ENCODE measurements around the gene TMEM63A.

The TMEM63A gene

DNA sequence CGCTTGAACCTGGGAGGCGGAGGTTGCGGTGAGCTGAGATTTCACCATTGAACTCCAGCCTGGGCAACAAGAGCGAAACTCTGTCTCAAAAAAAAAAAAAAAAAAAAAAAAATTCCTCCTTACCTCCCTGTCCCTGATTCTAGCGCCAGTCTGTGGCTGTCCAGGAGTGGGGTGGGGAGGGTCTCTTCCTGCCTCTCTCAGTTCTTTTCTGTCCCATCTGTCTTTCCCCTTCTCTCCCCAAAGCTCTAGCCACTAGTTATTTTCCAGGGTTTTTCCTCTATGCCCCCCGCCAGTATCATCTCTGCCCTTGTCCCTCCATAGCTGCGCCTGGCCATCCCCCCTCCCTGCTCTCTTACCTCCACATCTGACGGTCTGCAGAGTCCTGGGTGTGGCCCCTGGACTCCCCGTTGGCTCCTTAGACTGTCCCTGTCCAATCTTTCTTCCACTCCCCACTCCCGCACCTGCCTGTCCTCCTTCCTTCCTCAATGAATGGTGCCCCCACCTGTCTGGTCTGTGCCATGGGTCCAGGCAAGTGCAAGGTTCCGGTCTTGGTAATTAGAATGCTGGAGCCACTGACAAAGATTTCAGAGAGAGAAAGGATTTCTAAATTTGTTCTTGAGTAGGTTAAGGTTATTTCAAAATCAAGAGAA is 1.6 kb upstream of the TMEM63A start:
- DNase-seq, result no peak

GRCh38 chr1:225882694-225883615 is 775 bp upstream of the TMEM63A start:
- no peak for DNase-seq

GRCh38 chr1:225881081-225881958 is 860 bp downstream of the TMEM63A start:
- DNase-seq, result no peak

GRCh38 chr1:225880636-225881035 is 1.5 kb downstream of the TMEM63A start:
- DNase-seq, result no peak

- no peak for DNase-seq
These were observed 2.0 kb downstream of the TMEM63A start for GRCh38 chr1:225880222-225880588.

DNA sequence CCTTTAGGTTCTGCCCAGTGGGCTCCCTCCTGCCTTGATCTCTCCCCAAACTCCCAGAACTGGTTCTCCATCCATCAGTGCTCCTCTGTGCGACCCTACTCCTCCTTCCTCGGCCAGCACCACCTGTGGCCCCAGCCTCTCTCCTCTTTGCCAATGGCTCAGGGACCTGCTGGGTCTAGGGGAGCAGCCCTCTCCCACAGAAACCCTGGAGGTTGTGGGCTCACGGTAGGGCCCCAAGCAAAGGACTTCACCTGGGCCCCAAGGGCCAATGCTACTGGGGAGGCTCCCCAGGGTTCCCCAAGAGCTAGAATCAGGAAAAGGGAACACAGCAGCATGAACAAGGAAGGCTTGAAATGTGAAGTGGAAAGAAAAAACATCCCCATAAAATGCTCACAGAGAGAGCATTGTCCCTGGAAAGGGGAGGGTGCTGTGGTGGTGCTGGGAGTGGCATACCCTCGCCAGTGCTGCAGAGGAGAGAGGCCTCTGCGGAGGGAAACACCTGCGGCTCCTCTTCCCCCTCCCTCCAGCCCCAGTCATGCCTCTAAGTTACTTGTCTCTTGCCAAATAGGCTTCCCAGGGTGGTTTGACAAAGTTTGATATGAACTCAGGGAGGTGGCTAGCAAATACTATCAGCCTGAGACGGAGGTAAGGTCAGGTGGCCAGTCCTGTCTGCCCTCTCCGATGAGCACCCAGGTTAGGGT is 2.5 kb downstream of the TMEM63A start:
- no peak for DNase-seq

DNA sequence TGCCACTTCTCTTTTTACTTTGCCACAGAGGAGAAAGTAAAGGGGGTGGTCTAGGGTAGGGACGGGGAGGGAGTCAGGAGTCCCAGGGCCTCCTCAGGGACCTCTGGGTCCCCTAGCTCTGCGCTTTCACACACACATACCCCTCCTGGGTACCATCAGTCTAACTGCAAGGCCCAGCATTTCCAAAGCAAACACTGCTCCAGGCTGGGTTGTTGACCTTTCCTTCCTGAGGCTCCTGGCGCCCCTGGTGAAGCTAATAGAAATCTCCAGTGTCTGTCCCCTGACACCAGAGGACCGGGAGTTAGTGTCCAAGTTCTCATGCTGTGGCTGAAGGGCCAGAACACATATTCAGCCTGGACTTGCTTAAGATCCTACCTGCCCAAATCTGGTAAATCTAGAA is 3.9 kb downstream of the TMEM63A start:
- DNase-seq, result no peak

DNA sequence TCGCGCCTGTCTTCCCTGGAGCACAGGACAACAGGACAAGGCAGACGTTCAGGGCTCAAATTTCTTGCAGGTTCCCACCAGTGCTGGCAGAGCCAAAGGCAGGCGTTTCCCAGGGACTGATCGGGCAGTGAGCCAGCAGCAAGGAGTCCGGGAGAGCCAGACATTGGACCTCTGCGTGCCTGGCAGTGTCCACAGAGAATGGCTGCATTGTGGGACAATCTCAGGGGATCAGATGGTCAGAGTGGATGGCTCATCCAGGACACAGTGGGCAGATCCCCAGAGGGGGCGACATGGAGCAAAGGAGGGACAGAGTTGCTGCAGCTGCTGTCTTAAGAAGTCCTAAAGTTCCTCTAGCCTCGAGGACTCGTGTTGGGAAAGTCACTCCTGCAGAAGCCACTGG is 4.6 kb downstream of the TMEM63A start:
- no peak for DNase-seq

DNA sequence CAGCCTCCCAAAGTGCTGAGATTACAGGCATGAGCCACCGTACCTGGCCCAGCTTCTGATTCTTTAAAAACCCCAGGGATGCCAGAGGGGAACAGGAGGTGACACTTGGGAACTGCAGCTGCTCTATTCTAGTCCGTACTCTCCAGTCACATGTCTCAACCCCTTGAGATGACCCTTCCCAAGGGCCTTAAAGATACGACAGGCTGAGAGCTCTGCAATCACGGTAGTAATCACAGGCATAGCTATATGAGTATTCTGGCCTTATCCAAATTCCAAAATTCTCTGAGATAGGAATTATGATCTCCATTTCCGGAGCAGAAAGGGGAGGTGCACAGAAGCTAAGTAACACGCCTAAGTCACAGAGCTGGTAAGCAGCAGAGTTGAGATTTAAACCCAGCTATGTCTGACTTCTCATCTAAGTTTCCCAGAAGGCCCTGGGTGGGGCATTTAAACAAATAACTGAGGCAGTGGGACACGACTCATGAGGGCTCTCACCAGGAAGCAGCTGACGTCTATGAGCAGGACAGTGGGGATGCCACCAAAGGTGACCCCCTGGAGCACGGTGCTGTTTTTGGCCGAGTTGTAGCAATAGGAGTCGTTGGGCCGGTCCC is 5.2 kb downstream of the TMEM63A start:
- no peak for DNase-seq

- DNase-seq, result no peak
These were observed 7.0 kb downstream of the TMEM63A start for GRCh38 chr1:225875044-225875815.

DNA sequence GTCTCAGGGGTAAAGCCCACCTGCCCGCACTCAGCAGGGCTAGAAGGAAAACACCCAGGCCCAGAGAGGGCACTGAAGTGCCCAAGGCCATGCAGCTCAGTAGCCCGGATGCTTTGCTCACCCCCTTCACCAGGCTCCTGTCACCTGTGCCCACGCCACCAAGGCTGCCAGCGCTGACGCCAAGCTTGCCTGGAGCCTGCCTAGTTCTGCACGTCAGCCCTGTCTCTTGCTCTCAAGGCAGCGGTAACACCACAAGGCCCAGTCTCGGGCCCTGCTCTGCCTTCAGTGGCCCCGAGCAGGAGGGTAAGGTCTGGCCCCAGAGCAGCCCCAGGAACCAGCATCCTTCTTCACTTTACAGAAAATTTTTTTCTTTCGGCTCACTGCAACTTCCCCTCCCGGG is 7.7 kb downstream of the TMEM63A start:
- DNase-seq, result no peak

DNA sequence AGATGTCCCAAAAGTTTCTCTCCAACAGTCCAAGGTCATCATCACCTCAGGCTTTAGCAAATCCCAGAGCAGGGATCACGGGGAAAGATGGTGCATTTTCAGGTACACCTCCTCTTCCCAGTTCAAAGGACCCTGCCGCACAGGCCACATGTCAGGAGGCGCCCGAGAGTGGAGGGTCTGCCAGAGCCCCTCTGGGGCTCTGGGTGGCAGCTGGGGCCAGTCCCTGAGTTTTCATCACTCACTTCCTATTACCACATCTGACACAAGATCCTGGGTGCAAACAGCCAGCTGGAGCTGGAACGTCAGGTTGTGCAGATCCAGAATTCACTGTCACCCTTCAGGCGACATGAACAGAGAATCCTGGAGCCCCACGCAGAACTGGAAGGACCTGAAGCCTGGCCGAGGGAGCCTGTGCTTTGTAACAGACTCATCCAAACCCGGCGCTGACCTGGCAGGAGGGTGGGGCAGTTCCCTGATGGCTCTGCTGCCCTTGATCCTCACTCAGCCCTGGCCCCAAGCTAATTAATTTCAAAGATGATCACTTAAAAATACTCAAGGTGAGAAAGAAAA is 8.8 kb downstream of the TMEM63A start:
- DNase-seq, result no peak

- no peak for DNase-seq
These were observed 10.1 kb downstream of the TMEM63A start for GRCh38 chr1:225872075-225872430.

- DNase-seq, result peak; percentile 49
These were observed 10.7 kb downstream of the TMEM63A start for GRCh38 chr1:225871359-225872074.

GRCh38 chr1:225870911-225871310 is 11.3 kb downstream of the TMEM63A start:
- DNase-seq, result peak; percentile 49

DNA sequence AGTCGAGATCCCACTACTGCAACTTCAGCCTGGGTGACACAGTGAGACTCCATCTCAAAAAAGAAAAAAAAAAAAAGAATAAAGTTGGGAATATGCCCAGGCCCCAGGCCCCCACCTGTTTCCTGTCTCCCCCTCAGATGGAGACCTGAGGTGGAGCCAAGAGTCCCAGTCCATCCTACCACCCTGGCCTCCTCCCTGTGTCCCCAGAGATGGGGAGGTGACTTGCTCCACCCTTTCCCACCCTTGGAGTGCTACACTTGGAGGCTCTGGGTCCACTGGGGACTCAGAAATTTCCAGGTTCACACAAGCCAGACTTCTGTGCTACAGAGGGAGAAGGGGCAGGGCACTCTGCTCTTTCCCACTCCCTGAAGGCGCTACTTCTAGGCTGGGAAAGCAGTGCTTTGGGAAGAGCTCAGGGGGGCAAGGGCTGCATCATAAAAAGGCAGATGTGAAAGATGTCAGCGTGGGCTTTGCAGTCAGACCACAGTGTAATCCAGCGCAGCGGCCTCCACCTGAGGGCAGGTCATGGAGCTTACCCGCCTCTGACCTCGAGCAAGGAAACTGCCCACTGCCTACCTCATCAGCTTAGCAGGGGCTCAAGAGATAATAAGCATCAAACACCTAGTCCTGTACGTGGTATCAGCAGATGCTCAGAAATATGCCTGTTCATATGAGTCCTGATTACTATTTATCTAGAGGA is 13.4 kb downstream of the TMEM63A start:
- no peak for DNase-seq

DNA sequence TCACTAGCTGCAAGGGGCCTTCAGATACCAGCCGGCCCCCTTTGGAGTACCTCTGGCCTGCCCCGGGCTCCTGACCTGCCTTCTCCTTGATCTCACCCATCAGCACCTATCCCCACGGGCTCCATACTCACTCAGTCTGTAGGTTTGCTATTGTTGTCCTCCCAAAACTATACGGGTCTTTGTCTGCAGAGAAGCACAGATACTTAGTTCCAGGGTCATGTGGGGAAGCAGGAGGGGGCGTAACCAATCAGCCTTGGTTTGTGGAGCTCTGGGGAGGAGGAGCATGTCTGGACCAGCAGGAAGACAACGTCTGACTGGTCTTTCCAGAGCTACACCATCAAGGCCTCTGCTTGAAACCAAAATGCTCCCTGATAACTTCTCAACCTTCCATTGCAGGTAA is 15.2 kb downstream of the TMEM63A start:
- no peak for DNase-seq

- no peak for DNase-seq
These were observed 15.9 kb downstream of the TMEM63A start for GRCh38 chr1:225866061-225866837.

- DNase-seq, result no peak
These were observed 16.7 kb downstream of the TMEM63A start for GRCh38 chr1:225865514-225865913.

All from NCI-H1105 treated with DMSO at 0.1 percent for 48 hours (cell line).